ENCODE data around the gene DLK2.

The DLK2 gene

DNA sequence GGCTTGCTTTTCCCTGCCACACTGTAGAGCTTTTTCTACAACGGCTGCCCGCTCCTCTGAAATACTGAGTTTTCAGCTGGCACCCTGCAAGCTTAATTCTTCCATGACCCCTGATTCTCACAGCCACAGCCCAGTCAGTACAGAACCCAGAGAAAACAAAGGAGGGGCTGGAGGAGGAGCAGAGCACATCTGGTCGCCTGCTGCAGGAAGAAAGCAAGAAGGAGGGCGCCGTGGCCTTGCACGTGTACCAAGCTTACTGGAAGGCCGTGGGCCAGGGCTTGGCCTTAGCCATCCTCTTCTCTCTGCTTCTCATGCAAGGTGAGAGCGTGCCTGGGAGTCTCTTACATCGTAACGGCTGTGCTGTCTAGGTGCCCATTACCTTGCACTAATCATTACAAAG lies 11.3 kb downstream of the DLK2 start:
- no peak overlapping the region for H3K4ac ChIP-seq (ENCODE audit: low read length)
- no CpG with 5 or more reads among the region's 10 CpGs for WGBS, 2 donors (ENCODE audit: extremely low coverage in 2 of 2, insufficient read length in 2 of 2, insufficient replicate concordance in 1 of 2)
- no peak overlapping the region for H4K8ac ChIP-seq (ENCODE audit: low read depth, low read length)
- H3K36me3 ChIP-seq (replicated peaks in 1 of 2; ENCODE audit: control insufficient read depth in 2 of 2, insufficient read depth in 2 of 2, low read length in 2 of 2) = peaks cover 28 to 57% of the 10 kb centered on the region in 2 donors
- H3K27ac ChIP-seq (replicated peaks; ENCODE audit: low read length) = no peak overlapping the region
- no peak overlapping the region for H3K14ac ChIP-seq (ENCODE audit: low read length)
- H3K4me1 ChIP-seq (ENCODE audit: control insufficient read depth in 2 of 2, insufficient read depth in 1 of 2, low read depth in 1 of 2, low read length in 2 of 2) = no peaks in the 10 kb centered on the region
- H3K4me2 ChIP-seq (ENCODE audit: insufficient read depth, low read length, poor library complexity, severe bottlenecking) = no peak overlapping the region
- H2BK12ac ChIP-seq (ENCODE audit: low read length) = no peak overlapping the region
- no peak overlapping the region for H2BK120ac ChIP-seq (ENCODE audit: low read depth, low read length)
- no peak overlapping the region for H3K23ac ChIP-seq (ENCODE audit: low read depth, low read length, poor library complexity)
- H2AFZ ChIP-seq (ENCODE audit: low read length) = no peak overlapping the region
- no peak overlapping the region for H2BK5ac ChIP-seq (ENCODE audit: low read length)
- H2AK5ac ChIP-seq (ENCODE audit: low read depth, low read length) = no peak overlapping the region
- no peaks in the 10 kb centered on the region for H3K27me3 ChIP-seq (ENCODE audit: control insufficient read depth in 3 of 3, insufficient read depth in 3 of 3, low read depth in 1 of 3, low read length in 3 of 3)
- no peaks in the 10 kb centered on the region for H3K9me3 ChIP-seq (replicated peaks in 1 of 2; ENCODE audit: control insufficient read depth in 2 of 2, insufficient read depth in 1 of 2, low read depth in 1 of 2, low read length in 2 of 2)
- H3K9ac ChIP-seq (ENCODE audit: low read depth, low read length, poor library complexity) = no peak overlapping the region
- H4K91ac ChIP-seq (ENCODE audit: low read depth, low read length, poor library complexity) = no peak overlapping the region
- no peak for DNase-seq (ENCODE audit: low spot score)
- H3K4me3 ChIP-seq (ENCODE audit: low read length in 2 of 2) = no peak overlapping the region
- no peak overlapping the region for H2BK15ac ChIP-seq (ENCODE audit: low read length)
- H3K79me1 ChIP-seq (ENCODE audit: low read depth, low read length) = no peaks in the 10 kb centered on the region
- H3K18ac ChIP-seq (ENCODE audit: low read length) = no peak overlapping the region

DNA sequence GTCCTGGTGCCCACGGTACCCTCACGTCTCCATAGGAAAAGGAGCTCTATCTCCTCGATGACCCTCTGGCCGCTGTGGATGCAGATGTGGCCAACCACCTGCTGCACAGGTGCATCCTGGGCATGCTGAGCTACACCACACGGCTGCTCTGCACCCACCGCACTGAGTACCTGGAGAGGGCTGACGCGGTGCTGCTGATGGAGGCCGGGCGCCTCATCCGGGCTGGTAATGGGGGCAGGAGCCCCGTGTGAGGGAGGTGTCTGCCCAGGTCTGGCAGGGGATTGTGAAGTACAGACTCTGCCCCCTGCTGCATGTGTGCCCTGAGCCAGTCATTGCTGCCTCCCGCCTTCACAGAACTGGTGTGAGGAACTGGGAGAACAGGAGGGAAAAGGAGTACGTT lies 12.4 kb downstream of the DLK2 start:
- Histone ChIP-seq H2BK12ac (ENCODE audit: low read length) (no peak overlapping the region), H2AK5ac (ENCODE audit: low read depth, low read length) (no peak overlapping the region), H3K27me3 (ENCODE audit: control insufficient read depth in 3 of 3, insufficient read depth in 3 of 3, low read depth in 1 of 3, low read length in 3 of 3) (no peaks in the 10 kb centered on the region), H3K36me3 (replicated peaks in 1 of 2; ENCODE audit: control insufficient read depth in 2 of 2, insufficient read depth in 2 of 2, low read length in 2 of 2) (peaks cover 23 to 46% of the 10 kb centered on the region in 2 donors), H4K91ac (ENCODE audit: low read depth, low read length, poor library complexity) (no peak overlapping the region), H3K18ac (ENCODE audit: low read length) (no peak overlapping the region), H2BK120ac (ENCODE audit: low read depth, low read length) (no peak overlapping the region), H4K8ac (ENCODE audit: low read depth, low read length) (no peak overlapping the region), H3K79me1 (ENCODE audit: low read depth, low read length) (no peaks in the 10 kb centered on the region), H3K4me1 (ENCODE audit: control insufficient read depth in 2 of 2, insufficient read depth in 1 of 2, low read depth in 1 of 2, low read length in 2 of 2) (no peaks in the 10 kb centered on the region), H3K27ac (replicated peaks; ENCODE audit: low read length) (no peak overlapping the region), H3K4me2 (ENCODE audit: insufficient read depth, low read length, poor library complexity, severe bottlenecking) (no peak overlapping the region), H2BK5ac (ENCODE audit: low read length) (no peak overlapping the region), H3K14ac (ENCODE audit: low read length) (no peak overlapping the region), H2AFZ (ENCODE audit: low read length) (no peak overlapping the region), H3K4ac (ENCODE audit: low read length) (no peak overlapping the region), H3K4me3 (ENCODE audit: low read length in 2 of 2) (no peak overlapping the region), H3K9me3 (replicated peaks in 1 of 2; ENCODE audit: control insufficient read depth in 2 of 2, insufficient read depth in 1 of 2, low read depth in 1 of 2, low read length in 2 of 2) (no peaks in the 10 kb centered on the region), H2BK15ac (ENCODE audit: low read length) (no peak overlapping the region), H3K9ac (ENCODE audit: low read depth, low read length, poor library complexity) (no peak overlapping the region), H3K23ac (ENCODE audit: low read depth, low read length, poor library complexity) (peak overlapping the region; percentile 94)
- no CpG with 5 or more reads among the region's 14 CpGs for WGBS, 2 donors (ENCODE audit: extremely low coverage in 2 of 2, insufficient read length in 2 of 2, insufficient replicate concordance in 1 of 2)
- DNase-seq (ENCODE audit: low spot score) = no peak

DNA sequence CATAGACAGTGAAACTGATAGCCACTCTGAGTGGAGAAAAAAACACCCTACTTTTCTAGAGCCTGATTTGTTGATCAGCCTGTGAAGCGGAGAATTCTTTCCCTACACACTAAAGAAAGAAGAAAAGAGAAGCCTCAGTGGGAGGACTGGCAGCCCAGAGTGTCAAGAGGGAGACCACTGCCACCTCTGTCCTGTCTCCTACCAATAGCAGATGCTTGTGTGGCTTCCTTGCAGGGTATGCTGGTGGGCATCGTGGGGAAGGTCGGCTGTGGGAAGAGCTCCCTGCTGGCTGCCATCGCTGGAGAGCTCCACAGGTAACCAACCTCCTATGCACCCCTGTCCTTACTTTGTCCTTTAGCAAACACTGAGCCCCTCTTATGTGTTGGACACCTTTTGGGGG lies 17.6 kb downstream of the DLK2 start:
- H3K4me2 ChIP-seq (ENCODE audit: insufficient read depth, low read length, poor library complexity, severe bottlenecking) = no peak overlapping the region
- no peak overlapping the region for H2BK120ac ChIP-seq (ENCODE audit: low read depth, low read length)
- H3K4me3 ChIP-seq (ENCODE audit: low read length in 2 of 2) = no peak overlapping the region
- no peak for DNase-seq (ENCODE audit: low spot score)
- no peak overlapping the region for H3K14ac ChIP-seq (ENCODE audit: low read length)
- H4K8ac ChIP-seq (ENCODE audit: low read depth, low read length) = no peak overlapping the region
- H2AFZ ChIP-seq (ENCODE audit: low read length) = no peak overlapping the region
- no peak overlapping the region for H3K27ac ChIP-seq (replicated peaks; ENCODE audit: low read length)
- H3K36me3 ChIP-seq (replicated peaks in 1 of 2; ENCODE audit: control insufficient read depth in 2 of 2, insufficient read depth in 2 of 2, low read length in 2 of 2) = peaks cover 10 to 20% of the 10 kb centered on the region in 2 donors
- peaks cover 2% of the 10 kb centered on the region for H3K79me1 ChIP-seq (ENCODE audit: low read depth, low read length)
- H3K9me3 ChIP-seq (replicated peaks in 1 of 2; ENCODE audit: control insufficient read depth in 2 of 2, insufficient read depth in 1 of 2, low read depth in 1 of 2, low read length in 2 of 2) = no peaks in the 10 kb centered on the region
- H3K9ac ChIP-seq (ENCODE audit: low read depth, low read length, poor library complexity) = no peak overlapping the region
- H3K23ac ChIP-seq (ENCODE audit: low read depth, low read length, poor library complexity) = no peak overlapping the region
- H2BK12ac ChIP-seq (ENCODE audit: low read length) = no peak overlapping the region
- H4K91ac ChIP-seq (ENCODE audit: low read depth, low read length, poor library complexity) = no peak overlapping the region
- WGBS, 2 donors (ENCODE audit: extremely low coverage in 2 of 2, insufficient read length in 2 of 2, insufficient replicate concordance in 1 of 2) = no CpG with 5 or more reads among the region's 4 CpGs
- peaks cover 0 to 11% of the 10 kb centered on the region in 2 donors for H3K4me1 ChIP-seq (ENCODE audit: control insufficient read depth in 2 of 2, insufficient read depth in 1 of 2, low read depth in 1 of 2, low read length in 2 of 2)
- H2AK5ac ChIP-seq (ENCODE audit: low read depth, low read length) = no peak overlapping the region
- H3K27me3 ChIP-seq (ENCODE audit: control insufficient read depth in 3 of 3, insufficient read depth in 3 of 3, low read depth in 1 of 3, low read length in 3 of 3) = no peaks in the 10 kb centered on the region
- H2BK15ac ChIP-seq (ENCODE audit: low read length) = no peak overlapping the region
- no peak overlapping the region for H2BK5ac ChIP-seq (ENCODE audit: low read length)
- no peak overlapping the region for H3K18ac ChIP-seq (ENCODE audit: low read length)
- H3K4ac ChIP-seq (ENCODE audit: low read length) = no peak overlapping the region

DNA sequence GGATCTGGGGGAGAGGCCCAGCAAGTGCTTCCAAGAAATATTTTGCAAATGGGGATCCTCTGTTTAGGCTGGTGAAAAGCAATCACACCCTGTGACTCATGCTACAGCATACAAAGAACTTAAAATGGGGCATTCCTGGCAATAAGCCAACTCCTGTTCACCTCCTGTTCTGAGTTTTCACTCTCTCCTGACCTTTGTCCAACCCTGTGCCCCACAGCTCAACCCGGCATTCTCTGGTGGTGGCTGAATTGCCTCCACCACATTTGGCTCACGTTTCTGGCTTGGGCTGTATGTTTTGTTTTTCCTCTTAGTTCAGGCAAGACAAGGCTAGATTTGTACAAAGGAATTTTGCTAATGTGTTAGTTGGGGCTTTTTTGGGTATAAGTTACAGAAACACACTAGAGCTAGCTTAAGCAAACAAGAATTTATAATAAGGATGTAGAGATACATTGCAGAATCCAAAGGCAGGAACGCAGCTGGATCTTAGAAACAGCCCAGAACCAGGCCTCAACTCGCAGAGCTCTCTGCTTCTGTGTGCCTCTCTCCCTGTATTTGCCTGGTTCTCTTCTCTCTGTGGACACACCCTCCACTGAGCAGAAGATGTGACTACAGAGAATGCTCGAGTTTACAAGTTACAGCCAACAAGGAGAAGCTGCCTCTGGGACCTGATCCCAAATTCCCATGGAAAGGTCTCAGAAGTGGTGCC lies 18.6 kb downstream of the DLK2 start:
- peaks cover 10 to 26% of the 10 kb centered on the region in 2 donors for H3K36me3 ChIP-seq (replicated peaks in 1 of 2; ENCODE audit: control insufficient read depth in 2 of 2, insufficient read depth in 2 of 2, low read length in 2 of 2)
- H3K4me1 ChIP-seq (ENCODE audit: control insufficient read depth in 2 of 2, insufficient read depth in 1 of 2, low read depth in 1 of 2, low read length in 2 of 2) = peaks cover 0 to 11% of the 10 kb centered on the region in 2 donors
- no peak overlapping the region for H3K27ac ChIP-seq (replicated peaks; ENCODE audit: low read length)
- H2BK5ac ChIP-seq (ENCODE audit: low read length) = no peak overlapping the region
- H3K9ac ChIP-seq (ENCODE audit: low read depth, low read length, poor library complexity) = no peak overlapping the region
- H3K79me1 ChIP-seq (ENCODE audit: low read depth, low read length) = peaks cover 2% of the 10 kb centered on the region
- no peak overlapping the region for H2AK5ac ChIP-seq (ENCODE audit: low read depth, low read length)
- no peak overlapping the region for H2BK120ac ChIP-seq (ENCODE audit: low read depth, low read length)
- H4K8ac ChIP-seq (ENCODE audit: low read depth, low read length) = no peak overlapping the region
- no peaks in the 10 kb centered on the region for H3K27me3 ChIP-seq (ENCODE audit: control insufficient read depth in 3 of 3, insufficient read depth in 3 of 3, low read depth in 1 of 3, low read length in 3 of 3)
- no peak overlapping the region for H3K18ac ChIP-seq (ENCODE audit: low read length)
- no peak overlapping the region for H4K91ac ChIP-seq (ENCODE audit: low read depth, low read length, poor library complexity)
- H3K4me2 ChIP-seq (ENCODE audit: insufficient read depth, low read length, poor library complexity, severe bottlenecking) = no peak overlapping the region
- H2BK15ac ChIP-seq (ENCODE audit: low read length) = no peak overlapping the region
- DNase-seq (ENCODE audit: low spot score) = no peak
- no peak overlapping the region for H3K4me3 ChIP-seq (ENCODE audit: low read length in 2 of 2)
- no peak overlapping the region for H3K14ac ChIP-seq (ENCODE audit: low read length)
- no peak overlapping the region for H3K4ac ChIP-seq (ENCODE audit: low read length)
- H3K23ac ChIP-seq (ENCODE audit: low read depth, low read length, poor library complexity) = no peak overlapping the region
- H2BK12ac ChIP-seq (ENCODE audit: low read length) = no peak overlapping the region
- no CpG with 5 or more reads among the region's 5 CpGs for WGBS, 2 donors (ENCODE audit: extremely low coverage in 2 of 2, insufficient read length in 2 of 2, insufficient replicate concordance in 1 of 2)
- H2AFZ ChIP-seq (ENCODE audit: low read length) = peak overlapping the region; percentile 50
- no peaks in the 10 kb centered on the region for H3K9me3 ChIP-seq (replicated peaks in 1 of 2; ENCODE audit: control insufficient read depth in 2 of 2, insufficient read depth in 1 of 2, low read depth in 1 of 2, low read length in 2 of 2)
